Heart left ventricle (tissue), 13 donors: ENCODE measurements around the gene MSMP.

Source experiments
- CTCF ChIP-seq, 12 donors: fragments of 200-600 bp; sonication (generic) in 4 of 12; IDR thresholded peaks; one replicate each; pipeline versions ENCODE4 v1.5.0 to v1.8.0; 2018 to 2022; ENCODE audit warnings: antibody characterized with exemption in 12 of 12, mild to moderate bottlenecking in 5 of 12
- POLR2A ChIP-seq, 2 donors: fragments of 450-650 bp; IDR thresholded peaks; one replicate each; pipeline ENCODE4 v1.6.1; 2017; ENCODE audit warnings: antibody characterized with exemption in 2 of 2, mild to moderate bottlenecking in 2 of 2, moderate library complexity in 2 of 2
- donor health status: ischemic (EF 13 %, LVEDD 7.1; RV severe dilation, severe dysfunction).
- donor health status: DM: no; HTN: yes; CAD: no.
- donor health status: DM: no; HTN: no; CAD: no.
- donor health status: ischemic (EF 25% LVEDD 6.9; RV normal size, moderate dysfunction).
- donor health status: ischemic (EF 25% LVEDD 5.7; RV mildly dilated, moderate dysfunction).
- donor health status: ischemic (EF 35%, LVEDD 5.7; RV mildly dilated, moderate dysfunction).
- donor health status: nonischemic (EF 11% LVEDD 7.7; RV severe dilation, severe dysfunction).
- donor health status: DM: yes; HTN: yes; CAD: no.
- donor health status: PGD.
- donor health status: ischemic (EF 29% LVEDD 5.4; RV normal size, mild dysfunction).
- donor health status: nonischemic (EF 23%, LVEDD 6.1; RV moderate dilation, normal function).

- TF ChIP-seq POLR2A (IDR thresholded peaks at IDR 0.05) (no peak), CTCF (IDR thresholded peaks at IDR 0.05) (no peak)
These were observed 44.7 kb upstream of the MSMP start for GRCh38 chr9:35798658-35799374.
